CD14-positive monocyte (primary cell): ENCODE results near the gene CSGALNACT2. TPM values are rescaled to one million over a fixed set of nuclear protein-coding genes. Genes with fewer than 3 reads are reported as not detected.

Experiments
- DNase-seq, 3 donors: peaks; one replicate each; pipeline ENCODE4 v3.0.0-alpha.2; 2011 to 2022
- H2AFZ ChIP-seq: 2 replicates; pipeline ENCODE4 v1.6.0; 2012; ENCODE audit warnings: mild to moderate bottlenecking, low read depth, low read length, inconsistent platforms; ENCODE audit not compliant: insufficient read depth, poor library complexity, severe bottlenecking
- H3K27ac ChIP-seq, 2 donors: 1 replicate in 1 of 2; 2 replicates in 1 of 2; pipeline ENCODE4 v1.5.1; 2012 to 2013; ENCODE audit warnings: low read length in 2 of 2, control low read depth in 1 of 2, inconsistent platforms in 1 of 2, low read depth in 1 of 2, mild to moderate bottlenecking in 1 of 2
- H3K27me3 ChIP-seq, 2 donors: one replicate each; pipeline versions ENCODE4 v1.6.0 to v1.6.1; 2011 to 2013; ENCODE audit warnings: low read length in 2 of 2; ENCODE audit not compliant: control insufficient read depth in 2 of 2, insufficient read depth in 2 of 2
- H3K36me3 ChIP-seq, 2 donors: replicated peaks in 1 of 2; 1 replicate in 1 of 2; 2 replicates in 1 of 2; pipeline versions ENCODE4 v1.5.1 to v1.6.1; 2012 to 2013; ENCODE audit warnings: low read length in 2 of 2, control low read depth in 1 of 2, inconsistent platforms in 1 of 2, mild to moderate bottlenecking in 1 of 2; ENCODE audit not compliant: insufficient read depth in 2 of 2, control insufficient read depth in 1 of 2
- H3K4me1 ChIP-seq, 2 donors: 1 replicate in 1 of 2; 2 replicates in 1 of 2; pipeline versions ENCODE4 v1.5.1 to v1.6.1; 2012 to 2013; ENCODE audit warnings: low read length in 2 of 2, control low read depth in 1 of 2, inconsistent platforms in 1 of 2, mild to moderate bottlenecking in 1 of 2, moderate library complexity in 1 of 2; ENCODE audit not compliant: insufficient read depth in 2 of 2, control insufficient read depth in 1 of 2
- H3K4me2 ChIP-seq: replicated peaks from 2 replicates; pipeline ENCODE3; 2012; ENCODE audit warnings: low read length, moderate library complexity, mild to moderate bottlenecking; ENCODE audit not compliant: poor library complexity, severe bottlenecking; ENCODE audit errors: extremely low read depth
- H3K4me3 ChIP-seq, 3 experiments: fragments of 200-600 bp in 1 of 3; sonication (generic) in 1 of 3; replicated peaks in 1 of 3; 1 replicate in 2 of 3; 2 replicates in 1 of 3; pipeline ENCODE4 v1.5.1; 2011 to 2013; ENCODE audit warnings: low read length in 3 of 3, mild to moderate bottlenecking in 3 of 3, control low read depth in 2 of 3, low read depth in 2 of 3, inconsistent platforms in 1 of 3, moderate library complexity in 1 of 3
- H3K79me2 ChIP-seq: 2 replicates; pipeline ENCODE4 v1.6.0; 2012; ENCODE audit warnings: mild to moderate bottlenecking, control low read depth, inconsistent platforms, low read length, moderate library complexity; ENCODE audit not compliant: insufficient read depth
- H3K9ac ChIP-seq: 2 replicates; pipeline ENCODE4 v1.6.0; 2017; ENCODE audit warnings: low read length, mild to moderate bottlenecking; ENCODE audit not compliant: insufficient read depth, poor library complexity, severe bottlenecking
- H3K9me3 ChIP-seq, 2 donors: replicated peaks in 1 of 2; 1 replicate in 1 of 2; 2 replicates in 1 of 2; pipeline versions ENCODE4 v1.5.1 to v1.6.1; 2012 to 2013; ENCODE audit warnings: low read length in 2 of 2, control low read depth in 1 of 2; ENCODE audit not compliant: control insufficient read depth in 1 of 2, insufficient read depth in 1 of 2
- H4K20me1 ChIP-seq: 2 replicates; pipeline ENCODE4 v1.6.0; 2012; ENCODE audit warnings: mild to moderate bottlenecking, low read length, control low read depth, moderate library complexity; ENCODE audit not compliant: insufficient read depth
- H3K27ac Mint-ChIP-seq, 7 donors: one replicate each; pipeline ENCODE4 v1.8.0; 2020; ENCODE audit warnings: mild to moderate bottlenecking in 7 of 7, mixed read lengths in 7 of 7, moderate library complexity in 6 of 7, inconsistent platforms in 2 of 7
- H3K27me3 Mint-ChIP-seq, 3 donors: one replicate each; pipeline ENCODE4 v1.8.0; 2021 to 2022; ENCODE audit warnings: low read depth in 3 of 3, mild to moderate bottlenecking in 3 of 3, mixed read lengths in 3 of 3, moderate library complexity in 3 of 3, inconsistent platforms in 1 of 3
- H3K36me3 Mint-ChIP-seq, 2 donors: one replicate each; pipeline ENCODE4 v1.8.0; 2020; ENCODE audit warnings: mixed read lengths in 2 of 2, inconsistent platforms in 1 of 2, mild to moderate bottlenecking in 1 of 2
- H3K4me1 Mint-ChIP-seq: one replicate; pipeline ENCODE4 v1.8.0; 2020; ENCODE audit warnings: mild to moderate bottlenecking, mixed read lengths
- H3K4me3 Mint-ChIP-seq, 2 donors: one replicate each; pipeline ENCODE4 v1.8.0; 2020; ENCODE audit warnings: mild to moderate bottlenecking in 2 of 2, mixed read lengths in 2 of 2, moderate library complexity in 1 of 2
- H3K9me3 Mint-ChIP-seq, 7 donors: one replicate each; pipeline ENCODE4 v1.8.0; 2020 to 2022; ENCODE audit warnings: mixed read lengths in 7 of 7, mild to moderate bottlenecking in 6 of 7, moderate library complexity in 6 of 7, inconsistent platforms in 2 of 7
- CTCF ChIP-seq: fragments of 200-600 bp; IDR thresholded peaks from one replicate; pipeline ENCODE4 v1.8.0; 2022; ENCODE audit warnings: antibody characterized with exemption, mild to moderate bottlenecking
- WGBS: methylation state at CpG from one replicate; pipeline ENCODE4 v1.1.5; 2013; ENCODE audit warnings: missing lambda C conversion rate; ENCODE audit not compliant: insufficient coverage; 5-methylcytosine and 5-hydroxymethylcytosine counted together
- intact Hi-C, 2 donors: fragments of 100-400 bp; cut with micrococcal nuclease; formaldehyde crosslinking; loops; one replicate each; pipeline versions ENCODE4 v1.15.0 to v1.15.1; 2023
- polyA plus RNA-seq, 3 donors: library from polyadenylated mRNA; depleted of rRNA in 1 of 3; unstranded in 2 of 3; stranded (reverse) in 1 of 3; fragments of 300-500 nt in 2 of 3; fragments of >200 nt in 1 of 3; fragmentation: Illumina TruSeq in 2 of 3; gene quantifications; 1 replicate in 2 of 3; 2 replicates in 1 of 3; pipeline ENCODE4 v1.2.3, GENCODE V29; 2012 to 2021

Gene CSGALNACT2
- polyA plus RNA-seq, 3 donors: 43.7 to 80.1 (median 48.2) TPM

GRCh38 chr10:43102063-43102828 is 36.0 kb upstream of the CSGALNACT2 start:
- Histone ChIP-seq H3K79me2 (no peaks in the 10 kb centered on the region), H3K4me1 (peaks cover 25 to 27% of the 10 kb centered on the region in 2 donors), H3K4me3 (no peak overlapping the region), H4K20me1 (no peaks in the 10 kb centered on the region), H3K27me3 (peaks cover 0 to 20% of the 10 kb centered on the region in 2 donors), H3K9me3 (no peaks in the 10 kb centered on the region), H3K27ac (no peak overlapping the region), H3K4me2 (no peak overlapping the region), H3K9ac (no peak overlapping the region), H3K36me3 (no peaks in the 10 kb centered on the region), H2AFZ (no peak overlapping the region)
- H3K36me3 Mint-ChIP-seq: peaks cover 3 to 5% of the 10 kb centered on the region in 2 donors
- H3K27me3 Mint-ChIP-seq: peaks cover 25 to 37% (median 29%) of the 10 kb centered on the region in 3 donors
- H3K4me3 Mint-ChIP-seq: no peak overlapping the region
- no peak for DNase-seq
- H3K4me1 Mint-ChIP-seq: peaks cover 23% of the 10 kb centered on the region
- TF ChIP-seq CTCF: no peak
- intact Hi-C loops: no loop called here
- WGBS: 80% methylated on average over 16 of the region's 19 CpGs
- H3K27ac Mint-ChIP-seq: peak overlapping the region in 2 of 7 donors; percentile 37 to 50
- no peaks in the 10 kb centered on the region for H3K9me3 Mint-ChIP-seq

DNA sequence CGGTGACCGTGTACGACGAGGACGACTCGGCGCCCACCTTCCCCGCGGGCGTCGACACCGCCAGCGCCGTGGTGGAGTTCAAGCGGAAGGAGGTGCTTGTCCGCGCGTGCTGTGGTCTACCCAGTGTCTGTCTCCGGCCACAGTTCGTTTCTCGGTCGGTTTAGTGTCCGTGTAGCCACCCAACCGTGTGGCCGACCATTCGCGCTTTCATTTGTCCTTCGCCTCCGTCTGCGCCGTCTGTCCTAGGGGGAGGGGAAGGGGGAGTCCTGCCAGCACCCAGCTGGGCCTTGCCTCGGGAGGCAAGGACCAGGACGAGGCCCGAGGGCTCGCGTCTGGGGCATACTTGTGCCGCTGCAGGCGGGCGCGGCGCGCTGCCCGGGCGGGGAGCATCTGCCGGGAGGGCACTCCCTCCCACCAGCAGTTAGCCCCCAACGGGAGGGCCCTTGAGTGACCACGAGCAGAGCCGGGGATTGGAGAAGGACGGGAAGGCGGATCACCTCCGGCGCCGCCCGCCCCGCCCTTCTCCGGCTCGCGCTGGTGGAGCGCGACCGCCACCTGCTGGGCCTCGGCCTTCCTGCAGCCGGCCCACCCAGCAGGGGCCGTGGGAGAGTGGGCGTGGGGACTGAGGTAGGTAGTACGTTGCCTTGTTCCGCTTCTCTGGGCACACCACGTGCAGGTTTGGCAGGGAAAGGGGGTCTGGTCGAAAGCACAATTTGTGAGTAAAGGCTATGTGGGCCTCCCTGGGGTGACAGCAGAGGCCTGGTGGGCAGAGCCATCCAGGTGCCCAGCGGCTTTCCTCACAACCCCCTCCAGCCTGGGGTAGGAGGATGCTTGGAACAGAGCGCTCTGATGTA is 32.9 kb upstream of the CSGALNACT2 start:
- no peaks in the 10 kb centered on the region for H3K36me3 ChIP-seq
- peak overlapping the region; percentile 51 for H3K9ac ChIP-seq
- H3K4me3 ChIP-seq: peak overlapping the region; percentile 40 to 78 (median 43)
- Mint-ChIP-seq H3K27ac (peak overlapping the region in 4 of 7 donors; percentile 35 to 73 (median 64)), H3K4me3 (peak overlapping the region; percentile 80 to 92), H3K4me1 (peaks cover 31% of the 10 kb centered on the region), H3K36me3 (peaks cover 3 to 5% of the 10 kb centered on the region in 2 donors), H3K27me3 (peaks cover 22 to 35% (median 26%) of the 10 kb centered on the region in 3 donors), H3K9me3 (no peaks in the 10 kb centered on the region)
- intact Hi-C loops: loop anchor here (1.0 to 2.0 kb wide), 3 partner anchors 239 to 353 kb away; no protein-coding TSS in a partner anchor
- H2AFZ ChIP-seq: peak overlapping the region; percentile 96
- no peaks in the 10 kb centered on the region for H3K9me3 ChIP-seq
- peak; percentile 100 for TF ChIP-seq CTCF
- WGBS: 2% methylated on average over 65 of the region's 71 CpGs
- H3K79me2 ChIP-seq: no peaks in the 10 kb centered on the region
- no peaks in the 10 kb centered on the region for H4K20me1 ChIP-seq
- H3K27me3 ChIP-seq: peaks cover 0 to 20% of the 10 kb centered on the region in 2 donors
- H3K27ac ChIP-seq: no peak overlapping the region
- H3K4me1 ChIP-seq: peaks cover 26 to 34% of the 10 kb centered on the region in 2 donors
- H3K4me2 ChIP-seq: peak overlapping the region; percentile 92
- peak; percentile 69 to 75 (median 75) for DNase-seq
